ENCODE results near the gene IQSEC1. TPM values are rescaled to one million over a fixed set of nuclear protein-coding genes. Genes with fewer than 3 reads are reported as not detected.

Gene IQSEC1
- total RNA-seq, 2 donors from 2014 or later, result 57.5 to 63.9 TPM

GRCh38 chr3:13077431-13078162 lies 4.4 kb upstream of the IQSEC1 start:
- no peak for DNase-seq (ENCODE audit: low spot score)
- H3K27ac ChIP-seq, result peak overlapping the region; percentile 15 to 70
- no peaks in the 10 kb centered on the region for H3K36me3 ChIP-seq
- TF ChIP-seq CTCF (IDR thresholded peaks at IDR 0.05), result no peak
- H3K9me3 ChIP-seq, result no peaks in the 10 kb centered on the region
- no peak overlapping the region for H3K4me3 ChIP-seq
- peaks cover 0 to 61% of the 10 kb centered on the region in 2 donors for H3K4me1 ChIP-seq
- H3K27me3 ChIP-seq, result peaks cover 0 to 6% of the 10 kb centered on the region in 2 donors

- Histone ChIP-seq H3K9me3 (no peaks in the 10 kb centered on the region), H3K4me1 (peaks cover 0 to 58% of the 10 kb centered on the region in 2 donors), H3K27me3 (peaks cover 0 to 6% of the 10 kb centered on the region in 2 donors), H3K4me3 (no peak overlapping the region), H3K27ac (no peak overlapping the region), H3K36me3 (no peaks in the 10 kb centered on the region)
- no peak for TF ChIP-seq CTCF (IDR thresholded peaks at IDR 0.05)
- DNase-seq (ENCODE audit: low spot score), result no peak
Observed at GRCh38 chr3:13075986-13076654, 2.9 kb upstream of the IQSEC1 start.

GRCh38 chr3:13075318-13075717 lies 2.1 kb upstream of the IQSEC1 start:
- Histone ChIP-seq H3K4me1 (peaks cover 0 to 50% of the 10 kb centered on the region in 2 donors), H3K27ac (no peak overlapping the region), H3K36me3 (no peaks in the 10 kb centered on the region), H3K27me3 (peaks cover 0 to 6% of the 10 kb centered on the region in 2 donors), H3K9me3 (no peaks in the 10 kb centered on the region), H3K4me3 (no peak overlapping the region)
- DNase-seq (ENCODE audit: low spot score), result no peak
- TF ChIP-seq CTCF (IDR thresholded peaks at IDR 0.05), result no peak

GRCh38 chr3:13074006-13074375 lies 762 bp upstream of the IQSEC1 start:
- Histone ChIP-seq H3K4me1 (peaks cover 0 to 40% of the 10 kb centered on the region in 2 donors), H3K9me3 (no peaks in the 10 kb centered on the region), H3K4me3 (no peak overlapping the region), H3K36me3 (no peaks in the 10 kb centered on the region), H3K27ac (no peak overlapping the region), H3K27me3 (peaks cover 0 to 6% of the 10 kb centered on the region in 2 donors)
- no peak for TF ChIP-seq CTCF (IDR thresholded peaks at IDR 0.05)
- DNase-seq (ENCODE audit: low spot score), result no peak

GRCh38 chr3:13072600-13073325 lies 466 bp downstream of the IQSEC1 start:
- H3K27me3 ChIP-seq, result peaks cover 0 to 6% of the 10 kb centered on the region in 2 donors
- H3K9me3 ChIP-seq, result no peaks in the 10 kb centered on the region
- peak overlapping the region in 1 of 2 donors; percentile 32 for H3K4me3 ChIP-seq
- H3K36me3 ChIP-seq, result no peaks in the 10 kb centered on the region
- peaks cover 0 to 29% of the 10 kb centered on the region in 2 donors for H3K4me1 ChIP-seq
- H3K27ac ChIP-seq, result peak overlapping the region in 1 of 2 donors; percentile 42
- no peak for TF ChIP-seq CTCF (IDR thresholded peaks at IDR 0.05)
- no peak for DNase-seq (ENCODE audit: low spot score)
